Lung (tissue), 12 donors: ENCODE measurements around the gene NPPB. TPM values are rescaled to one million over a fixed set of nuclear protein-coding genes. Genes with fewer than 3 reads are reported as not detected.

Experiments
- ATAC-seq: fragments of 200-7000 bp; cut with Tn5 transposase; one replicate; pipeline ENCODE4 v1.9.1; 2020; ENCODE audit warnings: moderate number of reproducible peaks; ENCODE audit not compliant: insufficient read depth, low FRiP score
- DNase-seq, 3 donors: peaks; one replicate each; pipeline ENCODE4 v3.0.0-alpha.2; 2013 to 2017
- H3K27ac ChIP-seq, 2 donors: one replicate each; pipeline ENCODE4 v1.5.1; 2013; ENCODE audit warnings: mild to moderate bottlenecking in 2 of 2, moderate library complexity in 2 of 2, control low read depth in 1 of 2, inconsistent platforms in 1 of 2, low read depth in 1 of 2, low read length in 1 of 2
- H3K27me3 ChIP-seq, 3 donors: one replicate each; pipeline ENCODE4 v1.5.1; 2013; ENCODE audit warnings: low read length in 2 of 3; ENCODE audit not compliant: control insufficient read depth in 3 of 3, insufficient read depth in 3 of 3
- H3K36me3 ChIP-seq, 4 donors: one replicate each; pipeline ENCODE4 v1.5.1; 2013; ENCODE audit warnings: low read length in 4 of 4, mild to moderate bottlenecking in 1 of 4, moderate library complexity in 1 of 4; ENCODE audit not compliant: control insufficient read depth in 4 of 4, insufficient read depth in 4 of 4
- H3K4me1 ChIP-seq, 5 donors: one replicate each; pipeline ENCODE4 v1.5.1; 2013; ENCODE audit warnings: low read length in 5 of 5, mild to moderate bottlenecking in 2 of 5, moderate library complexity in 1 of 5; ENCODE audit not compliant: control insufficient read depth in 5 of 5, insufficient read depth in 5 of 5
- H3K4me3 ChIP-seq: one replicate; pipeline ENCODE4 v1.5.1; 2013; ENCODE audit warnings: mild to moderate bottlenecking, control low read depth, moderate library complexity
- H3K9ac ChIP-seq, 2 donors: one replicate each; pipeline ENCODE4 v1.5.1; 2013; ENCODE audit warnings: low read length in 2 of 2, control low read depth in 1 of 2; ENCODE audit not compliant: insufficient read depth in 1 of 2
- H3K9me3 ChIP-seq, 4 donors: one replicate each; pipeline ENCODE4 v1.5.1; 2013; ENCODE audit warnings: low read length in 3 of 4, mild to moderate bottlenecking in 1 of 4, moderate library complexity in 1 of 4; ENCODE audit not compliant: control insufficient read depth in 4 of 4, insufficient read depth in 3 of 4
- WGBS, 2 donors: extraction: QIAGEN DNeasy Blood & Tissue Kit; methylation state at CpG; one replicate each; pipeline ENCODE4 v1.1.7; 2013; 5-methylcytosine and 5-hydroxymethylcytosine counted together
- polyA plus RNA-seq, 2 donors: library from polyadenylated mRNA; stranded (reverse); fragments of 200-250 nt; gene quantifications; one replicate each; pipeline ENCODE4 v1.2.1, GENCODE V29; 2013
- total RNA-seq, 2 donors: library from RNA; depleted of rRNA in 1 of 2; stranded (reverse); fragments of >200 nt in 1 of 2; gene quantifications; one replicate each; pipeline ENCODE4 v1.2.1, GENCODE V29; 2014 to 2021
- TF ChIP-seq, protein P1 (sequence below): IDR thresholded peaks from 2 replicates; pipeline ENCODE4 v1.5.1; 2012; ENCODE audit warnings: mild to moderate bottlenecking; ENCODE audit errors: control extremely low read depth, extremely low read depth
- donor health status: control.
- donor health status: control.
- donor health status: Bipolar disorder and iron deficiency.
- donor health status: healthy.
- donor health status: DM: yes; HTN: yes; CAD: no.

Gene NPPB
- total and polyA plus RNA-seq, 4 donors, result 0.45 to 3.6 (median 1.1) TPM; not detected in 1

DNA sequence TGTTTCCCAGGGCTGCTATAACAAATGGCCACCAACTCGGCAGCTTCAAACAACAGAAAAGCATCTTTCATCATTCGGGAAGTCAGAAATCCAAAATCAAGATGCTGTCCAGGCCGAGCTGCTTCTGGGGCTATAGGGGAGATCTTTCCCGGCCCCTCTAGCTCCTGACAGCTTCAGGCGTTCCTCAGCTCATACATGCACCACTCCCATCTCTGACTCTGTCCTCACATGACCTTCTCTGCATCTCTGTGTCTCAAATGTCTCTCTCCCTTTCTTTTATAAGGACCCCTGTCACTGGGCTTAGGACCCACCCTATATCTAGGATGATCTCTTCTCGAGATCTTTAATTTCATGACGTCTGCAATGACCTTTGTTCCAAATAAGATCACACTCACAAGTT is 13.8 kb upstream of the NPPB start:
- Histone ChIP-seq H3K4me3 (no peak overlapping the region), H3K9ac (no peak overlapping the region), H3K27ac (no peak overlapping the region), H3K27me3 (peaks cover 0 to 4% (median 0%) of the 10 kb centered on the region in 3 donors), H3K4me1 (peaks cover 0 to 5% (median 1%) of the 10 kb centered on the region in 5 donors), H3K36me3 (no peaks in the 10 kb centered on the region), H3K9me3 (no peaks in the 10 kb centered on the region)
- TF ChIP-seq, protein P1, sequence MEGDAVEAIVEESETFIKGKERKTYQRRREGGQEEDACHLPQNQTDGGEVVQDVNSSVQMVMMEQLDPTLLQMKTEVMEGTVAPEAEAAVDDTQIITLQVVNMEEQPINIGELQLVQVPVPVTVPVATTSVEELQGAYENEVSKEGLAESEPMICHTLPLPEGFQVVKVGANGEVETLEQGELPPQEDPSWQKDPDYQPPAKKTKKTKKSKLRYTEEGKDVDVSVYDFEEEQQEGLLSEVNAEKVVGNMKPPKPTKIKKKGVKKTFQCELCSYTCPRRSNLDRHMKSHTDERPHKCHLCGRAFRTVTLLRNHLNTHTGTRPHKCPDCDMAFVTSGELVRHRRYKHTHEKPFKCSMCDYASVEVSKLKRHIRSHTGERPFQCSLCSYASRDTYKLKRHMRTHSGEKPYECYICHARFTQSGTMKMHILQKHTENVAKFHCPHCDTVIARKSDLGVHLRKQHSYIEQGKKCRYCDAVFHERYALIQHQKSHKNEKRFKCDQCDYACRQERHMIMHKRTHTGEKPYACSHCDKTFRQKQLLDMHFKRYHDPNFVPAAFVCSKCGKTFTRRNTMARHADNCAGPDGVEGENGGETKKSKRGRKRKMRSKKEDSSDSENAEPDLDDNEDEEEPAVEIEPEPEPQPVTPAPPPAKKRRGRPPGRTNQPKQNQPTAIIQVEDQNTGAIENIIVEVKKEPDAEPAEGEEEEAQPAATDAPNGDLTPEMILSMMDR, result no peak
- ATAC-seq (no peak), DNase-seq (no peak)
- 64 to 65% methylated on average over 7 of the region's 7 CpGs for WGBS, 2 donors

DNA sequence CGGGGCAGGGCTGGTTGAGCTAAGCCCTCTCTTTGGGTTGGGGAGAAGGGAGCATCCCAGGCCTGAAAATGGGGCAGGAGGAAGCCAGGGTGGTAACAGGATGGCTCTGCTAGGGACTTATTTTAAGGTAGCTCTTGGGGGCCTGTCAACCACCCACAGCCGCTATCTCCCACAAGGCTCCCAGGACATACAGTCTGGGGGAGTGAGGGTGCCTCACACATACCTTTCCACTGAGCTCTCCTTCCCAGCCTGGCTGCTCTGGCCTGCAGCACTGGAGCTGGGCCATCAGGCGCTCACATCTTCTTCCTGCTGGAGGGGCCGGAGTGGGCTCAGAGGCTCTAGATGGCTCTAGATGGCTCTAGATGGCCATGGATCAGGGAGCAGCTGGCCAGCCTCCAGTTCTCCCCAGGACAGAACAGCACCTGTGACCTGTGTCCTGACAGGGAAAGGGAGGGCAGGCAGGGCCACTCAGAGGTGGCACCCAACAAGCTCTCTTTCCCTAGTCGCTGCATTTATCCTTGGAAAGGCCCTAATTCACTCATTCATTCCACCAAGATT is 11.0 kb upstream of the NPPB start:
- Histone ChIP-seq H3K4me3 (no peak overlapping the region), H3K9ac (no peak overlapping the region), H3K27ac (no peak overlapping the region), H3K4me1 (peaks cover 0 to 5% (median 0%) of the 10 kb centered on the region in 5 donors), H3K9me3 (no peaks in the 10 kb centered on the region), H3K27me3 (peaks cover 0 to under 1% (median 0%) of the 10 kb centered on the region in 3 donors), H3K36me3 (no peaks in the 10 kb centered on the region)
- ATAC-seq (no peak), DNase-seq (no peak)
- TF ChIP-seq, protein P1, result no peak
- 80 to 86% methylated on average over 5 of the region's 5 CpGs for WGBS, 2 donors

DNA sequence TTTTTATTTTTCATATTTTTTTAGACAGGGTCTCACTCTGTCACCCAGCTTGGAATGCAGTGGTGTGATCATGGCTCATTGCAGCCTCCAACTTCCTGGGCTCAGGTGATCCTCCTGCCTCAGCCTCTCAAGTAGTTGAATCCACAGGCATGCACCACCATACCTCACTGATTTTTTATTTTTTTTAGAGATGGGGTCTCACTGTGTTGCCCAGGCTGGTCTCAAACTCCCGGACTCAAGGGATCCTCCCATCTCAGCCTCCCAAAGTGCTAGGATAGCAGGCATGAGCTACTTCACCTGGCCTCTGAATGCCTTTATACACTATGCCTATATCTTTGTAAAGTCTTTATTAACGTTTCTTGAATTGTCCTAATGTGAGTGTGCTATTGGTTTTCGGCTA is 10.4 kb upstream of the NPPB start:
- H3K9me3 ChIP-seq, result no peaks in the 10 kb centered on the region
- H3K9ac ChIP-seq, result no peak overlapping the region
- no peaks in the 10 kb centered on the region for H3K36me3 ChIP-seq
- DNase-seq (no peak), ATAC-seq (no peak)
- H3K4me3 ChIP-seq, result no peak overlapping the region
- peaks cover 0 to 5% (median 0%) of the 10 kb centered on the region in 5 donors for H3K4me1 ChIP-seq
- TF ChIP-seq, protein P1, result no peak
- WGBS, 2 donors, result 88 to 89% methylated on average over 3 of the region's 3 CpGs
- peaks cover 0 to 2% (median 0%) of the 10 kb centered on the region in 3 donors for H3K27me3 ChIP-seq
- H3K27ac ChIP-seq, result no peak overlapping the region
